HCEC 1CT (cell line): ENCODE data around the gene SANBR.
A peak's percentile ranks its signal among the peaks of the same experiment; 100 is the strongest.
"Not testable (repeated sequence)": the region's sequence is repeated elsewhere in the genome, so short reads cannot be mapped to it uniquely, and the experiment has no call there.

Experiments
- DNase-seq: peaks from one replicate; pipeline ENCODE4 v3.0.0-alpha.2; 2017

The SANBR gene

DNA sequence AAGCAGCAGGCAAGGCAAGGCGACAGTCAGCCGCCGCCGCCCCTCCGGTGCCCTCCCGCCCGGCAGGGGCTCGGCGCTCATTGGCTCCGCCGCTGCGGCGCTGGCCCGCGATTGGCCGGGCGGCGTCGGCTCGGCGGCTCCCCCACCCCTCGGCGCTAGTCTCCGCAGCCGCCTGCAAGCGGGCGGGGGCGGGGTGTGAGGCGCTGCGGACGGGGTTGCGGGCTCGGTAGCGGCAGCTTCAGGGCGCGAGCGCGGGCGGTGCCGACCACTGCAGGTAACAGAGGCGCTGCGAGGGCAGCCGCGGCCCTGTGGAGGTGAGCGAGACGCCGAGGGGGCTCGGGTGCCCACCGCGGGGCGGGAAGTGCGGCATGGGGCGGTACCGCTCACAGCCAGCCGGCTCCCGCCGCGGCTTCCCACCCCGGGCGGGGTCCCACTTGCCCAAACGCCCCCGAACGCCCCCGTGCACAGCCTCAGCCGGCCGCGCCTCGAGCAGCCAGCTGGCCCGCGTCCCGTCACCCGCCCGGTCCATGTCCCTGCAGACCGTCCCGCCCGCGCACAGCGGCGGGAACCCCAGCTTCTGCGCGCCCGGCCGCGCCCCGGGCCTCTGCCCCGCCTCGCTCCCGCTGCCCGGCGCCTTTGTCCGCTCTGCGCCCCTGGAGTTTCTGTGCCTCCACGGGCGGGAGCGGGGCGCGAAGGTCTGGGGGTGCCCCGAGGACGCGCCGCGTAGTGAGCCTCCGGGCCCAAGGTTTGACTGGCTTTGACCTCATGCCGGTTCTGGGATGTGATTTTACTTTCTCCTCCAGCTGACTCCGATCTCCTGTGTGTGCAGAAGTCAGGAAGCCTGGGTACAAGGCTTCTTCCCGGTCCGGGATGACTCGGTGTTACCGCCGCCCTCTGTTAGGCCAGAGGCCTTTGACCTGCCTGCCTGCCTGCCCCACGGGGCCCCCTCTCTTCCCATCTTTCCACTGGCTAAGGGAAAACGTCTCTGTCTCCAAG, at the start of gene SANBR:
Gene SANBR (plus strand): TSS at position 158 of the 996 bp plus-strand sequence. CDS start 4,480 bp downstream, outside the sequence.
- peak; percentile 84 for DNase-seq

DNA sequence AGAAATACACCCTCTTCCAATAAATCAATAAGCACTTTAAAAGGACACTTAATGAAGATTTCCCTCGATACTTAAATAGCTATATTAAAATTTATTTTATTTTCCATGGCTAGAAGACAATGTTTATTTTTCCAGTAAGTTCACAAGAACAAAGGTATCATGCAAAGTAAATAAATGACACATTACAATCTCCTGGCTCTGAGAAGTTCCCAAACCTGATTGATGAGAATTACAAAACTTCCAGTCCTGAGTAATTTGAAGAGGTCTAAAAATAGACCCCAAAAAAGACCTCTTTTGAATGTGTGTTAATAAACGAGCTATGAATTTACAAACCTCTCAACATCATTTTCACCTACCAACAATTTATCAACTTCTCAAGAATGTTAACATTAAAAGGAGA, 49.7 kb upstream of the SANBR start:
- no peak for DNase-seq

DNA sequence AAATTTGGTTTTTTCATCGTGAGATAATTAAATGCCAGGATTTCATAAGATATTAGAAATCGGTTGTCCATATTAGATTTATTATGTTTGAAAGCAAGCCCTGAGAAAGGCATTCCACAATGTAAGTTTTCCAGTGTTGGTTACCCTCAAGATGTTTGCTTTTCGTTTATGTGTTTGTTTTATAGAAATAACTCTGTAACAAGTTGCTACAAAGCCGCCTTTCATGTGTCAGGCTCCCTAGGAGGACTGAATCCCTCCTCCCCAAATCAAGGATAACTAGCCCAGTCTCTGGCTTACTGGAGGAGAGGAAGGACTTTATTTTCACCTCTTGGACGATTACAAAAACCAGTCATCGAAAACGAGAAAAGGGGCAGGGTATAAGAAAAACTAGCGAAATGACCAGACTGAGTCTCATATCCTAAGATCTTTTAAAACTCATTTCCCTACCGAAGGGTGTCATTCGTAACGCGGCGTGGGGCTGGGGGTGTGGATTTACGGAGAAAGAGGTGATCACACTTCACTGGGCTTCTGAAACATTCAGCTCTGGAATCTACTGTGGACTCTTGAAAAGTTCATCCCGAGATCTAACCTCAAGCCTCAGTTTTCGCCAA, 49.2 kb upstream of the SANBR start:
- DNase-seq, result no peak

DNA sequence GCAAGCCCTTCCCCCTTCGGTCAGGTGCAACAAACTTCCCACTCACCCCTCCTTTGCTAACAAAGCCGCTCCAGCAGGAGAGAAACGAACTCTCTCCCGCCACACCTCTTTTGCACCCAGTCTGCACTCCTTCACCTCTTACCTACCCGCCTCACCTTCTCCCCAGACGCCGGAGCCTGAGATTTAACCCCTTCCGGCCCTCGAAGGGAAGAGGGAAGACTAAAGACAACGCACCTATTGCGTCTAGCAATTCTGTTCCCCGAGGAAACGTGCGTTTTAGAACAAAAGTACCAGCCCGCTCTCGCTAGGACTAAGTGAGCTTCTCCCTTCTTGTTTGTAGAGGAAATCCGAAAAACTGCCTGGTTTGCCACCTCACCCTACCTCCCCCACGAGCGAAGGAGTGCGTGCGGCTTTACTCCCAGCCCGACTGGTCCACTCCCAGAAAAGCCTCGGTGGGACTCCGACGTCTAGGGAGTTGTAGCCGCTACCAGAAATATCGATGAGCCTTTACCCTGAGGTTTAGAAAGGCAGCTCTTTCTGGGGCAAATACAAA, 48.6 kb upstream of the SANBR start:
- peak; percentile 74 for DNase-seq

DNA sequence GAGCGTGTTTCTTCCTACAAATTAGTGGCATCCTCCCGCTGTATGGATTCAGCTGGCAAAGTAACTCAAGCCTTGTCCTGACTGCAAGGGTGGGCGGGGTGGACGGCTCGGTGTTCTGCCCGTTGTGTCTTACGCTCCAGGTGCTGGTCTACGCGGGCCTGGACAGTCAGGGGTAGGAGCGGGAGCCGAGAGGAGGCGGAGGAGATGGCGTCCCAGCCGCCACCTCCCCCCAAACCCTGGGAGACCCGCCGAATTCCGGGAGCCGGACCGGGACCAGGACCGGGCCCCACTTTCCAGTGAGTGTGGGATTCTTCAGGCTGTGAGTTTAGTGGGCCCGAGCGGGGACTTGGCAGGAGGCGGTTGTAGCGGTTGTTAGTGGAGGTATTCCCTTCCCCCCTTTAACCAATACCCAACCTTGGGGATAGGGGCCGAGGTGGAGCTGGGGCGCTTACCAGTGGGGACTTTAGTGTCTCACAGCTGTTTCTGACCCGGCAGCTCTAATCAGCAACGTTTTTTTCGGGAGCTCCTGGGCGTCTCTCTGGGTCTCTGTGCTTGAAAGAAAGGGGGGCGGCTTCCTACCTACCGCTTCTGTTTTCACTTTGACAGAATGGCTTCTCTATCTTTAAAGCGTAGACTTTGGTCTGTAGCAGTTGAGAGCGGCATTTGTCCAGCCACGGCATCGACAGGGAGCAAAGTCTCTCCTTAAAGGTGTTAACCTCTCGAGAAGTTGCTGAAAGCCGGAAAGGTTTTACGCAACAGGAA, 47.9 kb upstream of the SANBR start, which contains the start of the genes PEX13 and PUS10:
Gene PEX13 (plus strand): TSS at position 165 of the 762 bp plus-strand sequence. CDS start 40 bp downstream, at position 205.
Gene PUS10 (minus strand): TSS at position 700 of the 762 bp plus-strand sequence. CDS start 6,365 bp downstream, outside the sequence.
- DNase-seq, result peak; percentile 62

DNA sequence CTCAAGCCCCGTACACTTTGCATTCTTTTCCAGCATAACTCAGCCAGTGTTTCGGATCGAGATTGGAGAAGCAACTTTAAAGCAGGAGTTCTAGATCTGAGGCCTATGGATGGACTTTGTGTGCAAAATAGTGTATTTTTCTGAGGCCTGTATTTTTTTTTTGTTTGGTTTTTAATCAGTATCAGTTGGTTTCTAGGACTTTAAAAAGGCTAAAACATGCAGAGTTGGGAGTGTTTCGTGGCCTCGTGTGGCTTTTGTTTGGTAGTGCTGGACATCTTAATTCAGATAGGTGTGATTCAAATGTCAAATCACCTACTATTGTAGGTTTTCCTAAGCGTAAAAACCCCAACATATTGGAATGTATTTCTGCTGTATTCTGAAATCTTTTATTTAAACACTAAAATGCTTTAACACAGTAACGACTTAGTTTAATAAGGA, 47.3 kb upstream of the SANBR start:
- no peak for DNase-seq

DNA sequence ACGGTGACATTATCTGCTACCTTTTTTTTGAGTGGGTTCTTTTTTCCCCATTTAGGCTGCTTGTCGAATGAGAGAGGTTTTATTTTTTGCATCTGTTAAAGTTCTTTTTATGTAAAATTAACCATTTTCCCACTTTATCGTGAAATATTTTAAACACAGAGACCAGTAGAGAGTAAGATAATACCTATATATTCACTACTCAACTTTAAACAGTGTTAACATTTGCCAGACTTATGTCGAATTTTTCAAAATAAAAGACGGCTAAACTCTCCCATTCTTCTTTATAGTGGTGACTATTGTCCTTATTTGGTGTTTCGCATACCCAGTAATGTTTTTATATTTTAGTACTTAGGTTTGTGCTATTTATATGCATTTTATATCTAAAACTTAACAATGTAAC, 46.9 kb upstream of the SANBR start:
- DNase-seq, result no peak

DNA sequence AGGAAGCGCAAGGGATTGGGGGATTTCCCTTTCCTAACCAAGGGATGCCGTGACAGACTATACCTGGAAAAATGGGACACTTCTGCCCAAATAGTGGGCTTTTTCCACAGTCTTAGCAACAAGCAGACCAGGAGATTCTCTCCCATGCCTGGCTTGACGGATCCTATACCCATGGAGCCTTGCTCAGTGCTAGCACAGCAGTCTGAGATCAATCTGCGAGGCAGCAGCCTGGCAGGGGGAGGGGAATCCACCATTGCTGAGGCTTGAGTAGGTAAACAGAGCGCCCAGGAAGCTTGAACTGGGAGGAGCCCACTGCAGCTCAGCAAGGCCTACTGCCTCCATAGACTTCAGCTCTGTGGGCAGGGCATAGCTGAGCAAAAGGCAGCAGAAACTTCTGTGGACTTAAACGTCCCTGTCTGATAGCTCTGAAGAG, 44.4 kb upstream of the SANBR start:
- DNase-seq, result no peak

DNA sequence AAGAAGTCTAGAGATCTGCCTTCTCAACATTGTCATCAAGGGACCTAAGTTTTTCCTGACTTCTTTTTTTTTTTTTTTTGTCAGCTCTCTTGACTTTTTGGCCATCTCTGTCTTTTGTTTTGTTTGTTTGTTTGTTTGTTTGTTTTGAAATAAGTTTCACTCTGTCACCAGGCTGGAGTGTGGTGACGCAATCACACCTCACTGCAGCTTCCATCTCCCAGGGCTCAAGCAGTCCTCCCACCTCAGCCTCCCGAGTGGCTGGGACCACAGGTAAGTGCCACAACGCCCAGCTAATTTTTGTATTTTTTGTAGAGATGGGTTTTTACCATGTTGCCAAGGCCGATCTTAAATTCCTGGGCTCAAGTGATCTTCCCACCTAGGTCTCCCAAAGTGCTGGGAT, 42.0 kb upstream of the SANBR start:
- no peak for DNase-seq

DNA sequence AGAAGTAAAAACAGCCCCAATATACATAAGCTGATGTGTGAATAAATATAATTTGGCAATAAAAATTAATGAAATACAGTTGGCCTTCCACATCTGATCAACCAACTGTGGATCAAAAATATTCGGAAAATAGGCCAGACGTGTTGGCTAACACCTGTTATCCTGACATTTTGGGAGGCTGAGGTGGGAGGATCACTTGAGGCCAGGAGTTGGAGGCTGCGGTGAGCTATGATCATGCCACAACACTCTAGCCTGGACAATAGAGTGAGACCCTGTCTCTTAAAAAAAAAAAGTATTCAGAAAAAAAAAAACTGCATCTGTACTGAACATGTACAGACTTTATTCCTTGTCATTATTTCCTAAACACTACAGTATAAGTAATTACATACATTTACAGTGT, 36.1 kb upstream of the SANBR start:
- DNase-seq, result no peak

DNA sequence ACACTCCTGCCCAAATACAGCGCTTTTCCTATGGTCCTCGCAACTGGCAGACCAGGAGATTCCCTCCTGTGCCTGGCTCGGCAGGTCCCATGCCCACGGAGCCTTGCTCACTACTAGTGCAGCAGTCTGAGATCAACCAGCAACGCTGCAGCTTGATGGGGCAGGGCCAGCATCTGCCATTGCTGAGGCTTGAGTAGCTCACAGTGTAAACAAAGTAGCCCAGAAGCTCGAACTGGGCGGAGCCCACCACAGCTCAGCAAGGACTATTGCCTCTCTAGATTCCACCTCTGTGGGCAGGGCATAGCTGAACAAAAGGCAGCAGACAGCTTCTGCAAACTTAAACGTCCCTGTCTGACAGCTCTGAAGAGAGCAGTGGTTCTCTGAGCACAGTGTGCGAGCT, 31.1 kb upstream of the SANBR start:
- DNase-seq, result not testable (repeated sequence)

DNA sequence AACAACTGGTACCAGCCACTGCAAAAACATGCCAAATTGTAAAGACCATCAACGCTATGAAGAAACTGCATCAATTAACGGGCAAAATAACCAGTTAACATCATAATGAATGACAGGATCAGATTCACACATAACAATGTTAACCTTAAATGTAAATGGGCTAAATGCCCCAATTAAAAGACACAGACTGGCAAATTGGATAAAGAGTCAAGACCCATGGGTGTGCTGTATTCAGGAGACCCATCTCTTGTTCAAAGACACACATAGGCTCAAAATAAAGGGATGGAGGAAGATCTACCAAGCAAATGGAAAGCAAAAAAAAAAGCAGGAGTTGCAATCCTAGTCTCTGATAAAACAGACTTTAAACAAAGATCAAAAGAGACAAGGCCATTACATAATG, 29.0 kb upstream of the SANBR start:
- DNase-seq, result not testable (repeated sequence)

DNA sequence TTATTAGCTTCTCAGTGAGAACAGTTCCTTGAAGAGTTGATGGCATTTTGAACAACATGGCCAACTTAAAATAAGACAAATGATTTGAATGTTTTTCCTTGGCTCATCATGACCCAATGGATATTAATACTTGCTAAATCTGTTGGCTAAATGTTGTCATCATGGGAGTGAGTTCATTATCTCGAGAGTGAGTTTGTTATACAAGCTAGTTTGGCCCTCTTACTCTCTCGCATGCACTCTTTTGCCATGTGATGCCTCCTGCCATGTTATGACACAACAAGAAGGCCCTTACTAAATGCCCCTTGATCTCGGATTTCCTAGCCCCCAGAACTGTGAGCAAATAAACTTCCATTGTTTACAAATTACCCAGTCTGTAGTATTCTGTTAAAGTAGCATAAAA, 22.9 kb upstream of the SANBR start:
- no peak for DNase-seq

DNA sequence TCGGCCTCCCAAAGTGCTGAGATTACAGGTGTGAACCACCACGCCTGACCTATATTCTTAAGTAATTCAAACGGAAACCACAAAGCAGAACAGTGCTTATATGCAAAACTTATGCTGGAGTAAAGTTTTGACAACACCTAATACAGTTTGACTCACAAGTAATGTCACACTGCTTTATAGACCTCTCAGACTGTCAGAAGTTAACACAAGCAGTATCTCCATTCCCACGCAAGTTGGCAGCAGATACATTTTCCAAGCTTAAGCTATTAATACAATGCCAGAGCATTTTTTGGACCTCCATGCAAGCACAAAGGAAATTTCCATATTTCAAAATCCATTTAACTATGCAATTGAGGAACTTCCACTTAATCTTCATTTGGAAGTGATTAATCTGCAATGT, 21.0 kb upstream of the SANBR start:
- DNase-seq, result no peak

DNA sequence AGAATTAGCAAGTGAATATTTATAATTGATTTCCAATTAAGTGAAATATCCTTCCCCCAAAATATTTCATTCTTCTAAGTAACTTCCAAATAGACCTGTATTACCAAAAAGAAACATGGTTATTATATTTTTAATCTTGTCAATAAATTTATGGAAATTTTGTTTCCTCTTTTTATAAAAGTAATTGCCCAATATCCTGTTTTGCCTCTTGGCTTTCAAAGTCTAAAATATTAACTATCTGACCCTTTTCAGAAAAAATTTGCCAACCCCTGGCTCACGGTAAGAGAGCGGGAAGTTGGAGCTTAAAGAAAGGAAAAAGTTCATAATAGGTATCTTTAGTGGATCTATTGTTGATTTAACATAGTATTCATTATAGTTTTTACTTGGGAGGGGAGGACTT, 20.4 kb upstream of the SANBR start:
- no peak for DNase-seq

DNA sequence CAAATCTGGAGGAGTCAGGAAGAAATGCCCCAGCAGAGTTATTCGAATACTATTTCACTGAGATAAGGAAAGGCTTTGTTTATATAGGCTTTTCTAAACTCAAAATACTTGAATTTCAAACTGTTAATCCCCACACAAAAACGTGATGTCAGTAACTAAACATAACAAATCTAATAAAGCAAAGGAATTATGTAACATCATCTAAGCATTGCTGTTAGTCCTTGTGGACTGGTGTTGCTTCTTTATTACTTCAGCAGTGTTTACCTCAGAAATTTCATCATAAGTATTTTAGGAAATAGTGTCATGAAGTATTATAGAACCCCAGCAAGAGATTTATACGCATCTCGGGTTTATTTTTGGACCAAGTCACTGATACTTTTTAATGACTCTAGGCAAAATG, 19.7 kb upstream of the SANBR start:
- DNase-seq, result no peak

DNA sequence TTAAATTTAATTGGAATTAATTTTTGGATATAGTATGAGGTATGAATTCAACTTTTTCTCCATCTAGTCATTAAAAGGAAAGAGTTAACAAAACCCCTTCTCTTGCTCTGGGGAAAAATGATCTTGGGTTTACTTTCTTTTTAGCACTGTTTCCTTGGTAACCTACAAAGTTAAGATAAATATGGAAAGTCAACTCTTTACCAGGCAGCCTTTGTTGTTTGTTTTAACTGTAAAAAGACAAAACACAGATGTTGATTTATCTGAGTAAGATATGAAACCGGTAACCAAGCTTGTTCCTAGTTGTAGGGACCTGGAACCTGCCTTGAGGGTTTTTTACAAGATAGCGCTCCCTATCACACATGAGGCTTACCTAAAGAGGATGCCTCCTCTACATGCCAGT, 10.1 kb upstream of the SANBR start:
- no peak for DNase-seq

DNA sequence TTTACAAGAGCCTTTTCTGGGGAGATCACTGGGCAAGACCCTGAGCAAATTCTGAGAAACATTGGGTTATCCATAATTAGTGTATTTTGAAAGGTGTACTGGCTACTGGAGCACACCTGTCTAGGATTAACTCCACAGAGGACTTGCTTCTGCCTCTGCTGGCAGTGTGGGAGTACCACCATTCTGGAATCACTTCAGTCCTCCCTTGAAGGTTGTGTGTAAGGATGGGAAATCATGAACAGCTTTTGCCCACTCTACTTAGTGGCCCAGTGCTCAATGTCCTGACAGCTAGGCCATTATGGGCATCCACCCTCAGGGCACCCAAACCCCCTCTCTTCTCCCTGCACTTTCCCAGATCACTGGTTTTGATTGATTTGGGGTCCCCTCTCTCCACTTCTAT, 8.1 kb upstream of the SANBR start:
- DNase-seq, result no peak

DNA sequence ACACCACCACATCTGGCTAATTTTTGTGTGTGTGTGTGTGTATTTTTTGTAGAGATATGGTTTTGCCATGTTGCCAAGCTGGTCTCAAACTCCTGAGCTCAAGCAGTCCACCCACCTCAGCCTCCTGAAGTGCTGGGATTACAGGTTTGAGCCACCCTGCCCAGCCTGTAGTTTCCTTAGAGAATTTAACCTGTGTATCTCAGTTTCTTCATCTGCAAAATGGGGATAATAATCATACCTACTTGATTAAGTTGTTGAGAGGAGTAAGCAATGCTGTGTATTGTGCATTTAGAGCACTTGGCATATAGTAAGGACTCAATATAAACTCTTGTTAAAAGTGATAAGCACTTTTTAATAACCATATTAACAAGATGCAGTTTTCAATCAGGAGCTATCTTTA, 6.3 kb upstream of the SANBR start:
- DNase-seq, result no peak

DNA sequence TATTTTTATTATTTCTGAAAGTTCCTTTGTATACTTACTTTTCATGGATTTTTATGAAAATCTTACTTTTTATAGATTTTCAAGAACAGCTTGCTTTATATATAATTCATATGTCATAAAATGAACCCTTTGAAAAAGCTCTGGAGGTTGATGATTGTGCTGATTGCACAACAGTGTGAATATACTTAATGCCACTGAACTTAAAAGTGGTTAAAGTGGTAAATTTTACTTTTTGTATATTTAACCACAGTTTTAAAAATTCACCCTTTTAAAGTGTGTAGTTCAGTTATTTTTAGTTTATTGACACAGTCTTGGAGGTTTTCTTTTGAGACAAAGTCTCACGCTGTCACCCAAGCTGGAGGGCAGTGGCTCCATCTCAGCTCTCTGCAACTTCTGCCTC, 8.4 kb downstream of the SANBR start:
- no peak for DNase-seq

DNA sequence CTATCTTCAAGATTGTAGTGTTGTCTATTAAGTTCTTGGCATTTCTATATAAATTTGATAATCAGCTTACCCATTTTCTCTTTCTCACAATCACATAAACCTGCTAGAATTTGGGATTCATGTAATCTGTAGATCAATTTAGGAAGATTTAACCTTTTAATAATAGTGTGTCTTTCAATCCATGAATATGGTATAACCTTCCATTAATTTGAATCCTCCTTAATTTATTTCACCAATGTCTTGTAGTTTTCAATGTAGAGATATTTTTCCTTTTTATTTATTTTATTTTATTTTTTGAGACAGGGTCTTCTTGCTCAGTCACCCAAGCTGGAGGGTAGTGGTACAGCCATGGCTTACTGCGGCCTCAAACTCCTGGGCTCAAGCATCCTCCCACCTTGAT, 20.2 kb downstream of the SANBR start:
- no peak for DNase-seq

DNA sequence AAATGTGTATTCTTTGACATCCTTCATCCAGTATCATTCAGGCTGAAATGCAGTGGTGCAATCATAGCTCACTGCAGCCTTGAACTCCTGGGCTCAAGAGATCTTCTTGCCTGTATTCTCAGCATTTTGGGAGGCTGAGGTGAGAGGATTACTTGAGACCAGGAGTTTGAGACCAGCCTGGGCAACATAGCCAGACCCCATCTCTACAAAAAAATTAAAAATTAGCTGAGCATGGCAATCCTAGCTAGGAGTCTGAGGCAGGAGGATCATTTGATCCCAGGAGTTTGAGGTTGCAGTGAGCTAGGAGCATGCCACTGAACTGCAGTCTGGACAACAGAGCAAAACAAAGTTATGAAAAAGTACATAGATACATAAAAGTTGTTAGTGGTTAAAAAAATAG, 24.1 kb downstream of the SANBR start:
- no peak for DNase-seq

DNA sequence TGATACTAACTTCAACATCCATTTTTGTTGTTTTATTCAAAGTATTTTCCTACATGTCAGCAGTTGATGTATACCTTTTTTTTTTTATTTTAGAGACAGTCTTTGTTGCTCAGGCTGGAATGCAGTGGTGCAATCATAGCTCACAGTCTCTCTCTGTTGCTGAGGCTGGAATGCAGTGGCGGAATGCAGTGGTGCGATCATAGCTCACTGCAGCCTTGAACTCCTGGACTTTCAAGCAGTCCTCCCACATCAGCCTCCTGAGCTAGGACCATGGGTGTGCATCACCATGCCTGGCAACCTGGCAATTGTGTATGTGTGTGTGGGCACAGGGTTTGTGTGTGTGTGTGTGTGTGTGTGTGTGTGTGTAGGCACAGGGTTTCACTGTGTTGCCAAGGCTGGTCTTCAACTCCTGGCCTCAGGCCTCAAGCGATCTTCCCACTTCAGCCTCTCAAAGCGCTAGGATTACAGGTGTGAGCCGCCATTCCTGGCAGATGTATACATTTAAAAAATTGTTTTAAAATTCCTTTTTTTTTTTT, 24.8 kb downstream of the SANBR start:
- DNase-seq, result no peak
